ENCODE data around the gene GAB1.
A peak's percentile ranks its signal among the peaks of the same experiment; 100 is the strongest.

The GAB1 gene

GRCh38 chr4:143514497-143514896 is 177.8 kb downstream of the GAB1 start:
- Histone ChIP-seq H3K9ac (ENCODE audit: low read length) (peak overlapping the region; percentile 68), H4K12ac (ENCODE audit: low read depth, low read length) (peak overlapping the region; percentile 55), H4K8ac (ENCODE audit: low read depth, low read length) (no peak overlapping the region), H3K4me1 (ENCODE audit: control insufficient read depth in 1 of 2, insufficient read depth in 2 of 2, low read length in 2 of 2) (no peaks in the 10 kb centered on the region), H3K36me3 (ENCODE audit: control insufficient read depth in 1 of 2, insufficient read depth in 2 of 2, low read length in 2 of 2) (peaks cover 0 to 3% of the 10 kb centered on the region in 2 experiments), H3K27me3 (ENCODE audit: insufficient read depth, low read length) (no peaks in the 10 kb centered on the region), H3K4ac (ENCODE audit: low read depth, low read length) (peak overlapping the region; percentile 96), H3K18ac (ENCODE audit: low read length) (no peak overlapping the region), H3K4me2 (ENCODE audit: low read length) (peak overlapping the region; percentile 84), H4K91ac (ENCODE audit: low read depth, low read length) (peak overlapping the region; percentile 8), H2BK12ac (ENCODE audit: low read length) (no peak overlapping the region), H3K79me2 (ENCODE audit: control insufficient read depth, insufficient read depth, low read length, poor library complexity) (peaks cover 13% of the 10 kb centered on the region), H3K14ac (ENCODE audit: low read length) (no peak overlapping the region), H2BK120ac (ENCODE audit: insufficient read depth, low read length, poor library complexity) (no peak overlapping the region), H3K23ac (ENCODE audit: low read length) (no peak overlapping the region), H3K79me1 (ENCODE audit: low read length) (peaks cover 10% of the 10 kb centered on the region), H2AK5ac (ENCODE audit: low read length) (no peak overlapping the region), H3K4me3 (ENCODE audit: low read depth, low read length) (peak overlapping the region; percentile 98), H3K9me3 (ENCODE audit: insufficient read depth, low read depth, low read length) (no peaks in the 10 kb centered on the region), H2BK5ac (ENCODE audit: low read depth, low read length, poor library complexity) (no peak overlapping the region), H3K27ac (ENCODE audit: low read depth, low read length) (peak overlapping the region; percentile 91), H2AFZ (ENCODE audit: insufficient read depth, low read length, poor library complexity) (no peak overlapping the region)
- DNase-seq: peak; percentile 2 to 33
- no CpG with 5 or more reads among the region's 18 CpGs for WGBS (ENCODE audit: extremely low coverage, insufficient coverage, insufficient read length)

DNA sequence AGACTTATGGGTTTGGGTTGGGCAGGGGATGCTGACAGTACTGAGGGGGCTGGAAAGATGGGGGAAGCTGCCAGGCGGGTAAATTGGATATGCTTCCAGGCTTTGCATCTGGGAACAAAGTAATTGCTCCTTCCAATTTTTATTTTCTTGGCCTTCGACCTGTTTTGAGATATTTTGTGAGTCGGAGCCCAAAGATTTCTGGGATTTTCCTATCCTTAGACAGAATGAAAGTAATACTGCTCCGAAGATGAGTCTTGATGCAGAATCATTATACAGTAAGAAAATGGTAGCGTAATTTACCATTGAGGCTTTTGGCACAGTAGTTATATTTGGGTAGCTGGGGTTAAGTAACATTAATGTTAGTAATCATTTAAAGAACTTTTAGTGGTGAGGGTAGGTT is 178.2 kb downstream of the GAB1 start:
- Histone ChIP-seq H2AFZ (ENCODE audit: insufficient read depth, low read length, poor library complexity) (no peak overlapping the region), H2BK5ac (ENCODE audit: low read depth, low read length, poor library complexity) (no peak overlapping the region), H3K23ac (ENCODE audit: low read length) (no peak overlapping the region), H3K79me2 (ENCODE audit: control insufficient read depth, insufficient read depth, low read length, poor library complexity) (peaks cover 13% of the 10 kb centered on the region), H3K14ac (ENCODE audit: low read length) (no peak overlapping the region), H3K36me3 (ENCODE audit: control insufficient read depth in 1 of 2, insufficient read depth in 2 of 2, low read length in 2 of 2) (peaks cover 0 to 3% of the 10 kb centered on the region in 2 experiments), H2AK5ac (ENCODE audit: low read length) (no peak overlapping the region), H3K4ac (ENCODE audit: low read depth, low read length) (peak overlapping the region; percentile 96), H4K12ac (ENCODE audit: low read depth, low read length) (no peak overlapping the region), H3K4me3 (ENCODE audit: low read depth, low read length) (peak overlapping the region; percentile 98), H3K9me3 (ENCODE audit: insufficient read depth, low read depth, low read length) (no peaks in the 10 kb centered on the region), H3K4me2 (ENCODE audit: low read length) (peak overlapping the region; percentile 84), H3K9ac (ENCODE audit: low read length) (peak overlapping the region; percentile 68), H4K91ac (ENCODE audit: low read depth, low read length) (no peak overlapping the region), H4K8ac (ENCODE audit: low read depth, low read length) (no peak overlapping the region), H3K27me3 (ENCODE audit: insufficient read depth, low read length) (no peaks in the 10 kb centered on the region), H3K4me1 (ENCODE audit: control insufficient read depth in 1 of 2, insufficient read depth in 2 of 2, low read length in 2 of 2) (no peaks in the 10 kb centered on the region), H2BK120ac (ENCODE audit: insufficient read depth, low read length, poor library complexity) (no peak overlapping the region), H3K18ac (ENCODE audit: low read length) (no peak overlapping the region), H2BK12ac (ENCODE audit: low read length) (no peak overlapping the region), H3K79me1 (ENCODE audit: low read length) (peaks cover 10% of the 10 kb centered on the region), H3K27ac (ENCODE audit: low read depth, low read length) (peak overlapping the region; percentile 91)
- no CpG with 5 or more reads among the region's 5 CpGs for WGBS (ENCODE audit: extremely low coverage, insufficient coverage, insufficient read length)
- DNase-seq: peak in 1 of 2 donors; percentile 2

DNA sequence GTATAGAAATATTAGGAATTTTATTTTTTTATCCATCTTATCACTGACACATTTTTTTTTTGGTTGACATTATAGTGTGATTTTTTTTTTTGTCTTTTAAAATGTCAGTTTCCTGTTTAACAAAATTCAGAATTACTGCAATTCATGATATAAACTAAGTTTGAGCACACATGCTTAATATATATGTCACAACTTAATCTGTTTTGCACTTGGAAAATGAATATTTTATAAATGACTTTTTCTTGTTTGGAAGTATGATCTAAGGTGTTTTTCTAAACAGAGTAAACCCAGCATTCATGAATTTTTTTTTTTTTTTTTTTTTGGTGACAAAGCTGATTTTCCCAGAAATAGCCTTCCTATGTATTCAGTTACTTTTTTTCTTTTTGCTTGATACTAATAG is 179.2 kb downstream of the GAB1 start:
- H3K27ac ChIP-seq (ENCODE audit: low read depth, low read length): no peak overlapping the region
- H3K18ac ChIP-seq (ENCODE audit: low read length): no peak overlapping the region
- no peak overlapping the region for H4K12ac ChIP-seq (ENCODE audit: low read depth, low read length)
- H3K79me2 ChIP-seq (ENCODE audit: control insufficient read depth, insufficient read depth, low read length, poor library complexity): peaks cover 13% of the 10 kb centered on the region
- H2BK120ac ChIP-seq (ENCODE audit: insufficient read depth, low read length, poor library complexity): no peak overlapping the region
- no peak for DNase-seq
- no peak overlapping the region for H3K14ac ChIP-seq (ENCODE audit: low read length)
- peaks cover 0 to 3% of the 10 kb centered on the region in 2 experiments for H3K36me3 ChIP-seq (ENCODE audit: control insufficient read depth in 1 of 2, insufficient read depth in 2 of 2, low read length in 2 of 2)
- H3K9me3 ChIP-seq (ENCODE audit: insufficient read depth, low read depth, low read length): no peaks in the 10 kb centered on the region
- no peak overlapping the region for H3K23ac ChIP-seq (ENCODE audit: low read length)
- H4K91ac ChIP-seq (ENCODE audit: low read depth, low read length): no peak overlapping the region
- no peak overlapping the region for H2AK5ac ChIP-seq (ENCODE audit: low read length)
- no peak overlapping the region for H3K4ac ChIP-seq (ENCODE audit: low read depth, low read length)
- peaks cover 10% of the 10 kb centered on the region for H3K79me1 ChIP-seq (ENCODE audit: low read length)
- no peak overlapping the region for H4K8ac ChIP-seq (ENCODE audit: low read depth, low read length)
- no peaks in the 10 kb centered on the region for H3K4me1 ChIP-seq (ENCODE audit: control insufficient read depth in 1 of 2, insufficient read depth in 2 of 2, low read length in 2 of 2)
- no peak overlapping the region for H2BK12ac ChIP-seq (ENCODE audit: low read length)
- no peak overlapping the region for H3K4me3 ChIP-seq (ENCODE audit: low read depth, low read length)
- H2AFZ ChIP-seq (ENCODE audit: insufficient read depth, low read length, poor library complexity): no peak overlapping the region
- no peak overlapping the region for H3K4me2 ChIP-seq (ENCODE audit: low read length)
- no peak overlapping the region for H3K9ac ChIP-seq (ENCODE audit: low read length)
- H3K27me3 ChIP-seq (ENCODE audit: insufficient read depth, low read length): no peaks in the 10 kb centered on the region
- no peak overlapping the region for H2BK5ac ChIP-seq (ENCODE audit: low read depth, low read length, poor library complexity)

- Histone ChIP-seq H3K14ac (ENCODE audit: low read length) (no peak overlapping the region), H2BK120ac (ENCODE audit: insufficient read depth, low read length, poor library complexity) (no peak overlapping the region)
Observed at GRCh38 chr4:143517764-143518163, 181.1 kb downstream of the GAB1 start.

More at GRCh38 chr4:143517764-143518163, 181.1 kb downstream of the GAB1 start:
- no peaks in the 10 kb centered on the region for H3K27me3 ChIP-seq (ENCODE audit: insufficient read depth, low read length)
- H3K27ac ChIP-seq (ENCODE audit: low read depth, low read length): no peak overlapping the region
- H2BK5ac ChIP-seq (ENCODE audit: low read depth, low read length, poor library complexity): no peak overlapping the region
- H2BK12ac ChIP-seq (ENCODE audit: low read length): no peak overlapping the region
- H3K18ac ChIP-seq (ENCODE audit: low read length): no peak overlapping the region
- H3K4me2 ChIP-seq (ENCODE audit: low read length): no peak overlapping the region
- H3K23ac ChIP-seq (ENCODE audit: low read length): no peak overlapping the region
- WGBS (ENCODE audit: extremely low coverage, insufficient coverage, insufficient read length): no CpG with 5 or more reads among the region's 2 CpGs
- H3K36me3 ChIP-seq (ENCODE audit: control insufficient read depth in 1 of 2, insufficient read depth in 2 of 2, low read length in 2 of 2): peaks cover 2 to 5% of the 10 kb centered on the region in 2 experiments
- no peak overlapping the region for H3K4me3 ChIP-seq (ENCODE audit: low read depth, low read length)
- no peak overlapping the region for H4K91ac ChIP-seq (ENCODE audit: low read depth, low read length)
- H3K4ac ChIP-seq (ENCODE audit: low read depth, low read length): peak overlapping the region; percentile 79
- DNase-seq: no peak
- H3K79me2 ChIP-seq (ENCODE audit: control insufficient read depth, insufficient read depth, low read length, poor library complexity): peaks cover 13% of the 10 kb centered on the region
- no peak overlapping the region for H2AFZ ChIP-seq (ENCODE audit: insufficient read depth, low read length, poor library complexity)
- no peaks in the 10 kb centered on the region for H3K4me1 ChIP-seq (ENCODE audit: control insufficient read depth in 1 of 2, insufficient read depth in 2 of 2, low read length in 2 of 2)
- no peaks in the 10 kb centered on the region for H3K9me3 ChIP-seq (ENCODE audit: insufficient read depth, low read depth, low read length)
- H3K79me1 ChIP-seq (ENCODE audit: low read length): peaks cover 10% of the 10 kb centered on the region
- H4K12ac ChIP-seq (ENCODE audit: low read depth, low read length): no peak overlapping the region
- H3K9ac ChIP-seq (ENCODE audit: low read length): no peak overlapping the region
- H4K8ac ChIP-seq (ENCODE audit: low read depth, low read length): no peak overlapping the region
- H2AK5ac ChIP-seq (ENCODE audit: low read length): no peak overlapping the region
